B cell (primary cell): ENCODE results near the gene PREP.

Experiments used
- EZH2 ChIP-seq: IDR thresholded peaks from 2 replicates; pipeline ENCODE4 v1.6.1; 2012; ENCODE audit warnings: borderline replicate concordance, low read depth, mild to moderate bottlenecking, moderate library complexity, low read length; ENCODE audit not compliant: insufficient read depth, poor library complexity, severe bottlenecking
- TF ChIP-seq, protein P1 (sequence below): fragments of 200-600 bp; IDR thresholded peaks from one replicate; pipeline ENCODE4 v1.8.0; 2022; ENCODE audit warnings: antibody characterized with exemption, mild to moderate bottlenecking

DNA sequence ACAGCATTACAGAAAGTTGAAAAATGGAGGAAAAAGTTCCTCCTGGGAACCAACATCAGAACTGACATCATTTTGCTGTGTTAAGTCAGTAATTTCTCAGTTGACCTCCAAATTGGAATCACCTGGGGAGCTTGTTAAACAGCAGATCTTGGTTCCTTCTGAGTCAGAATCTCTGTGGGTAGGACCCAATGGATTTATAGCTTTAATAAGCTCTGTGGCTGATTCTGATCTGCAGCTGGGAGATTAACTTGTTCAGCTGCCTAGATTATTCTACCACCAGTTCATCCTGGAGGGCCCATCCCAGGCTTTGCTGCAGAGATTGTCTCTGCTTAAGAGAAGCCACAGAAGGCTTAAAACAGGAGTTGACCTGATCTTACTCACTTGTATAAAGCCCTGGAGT lies 132.4 kb downstream of the PREP start:
- TF ChIP-seq, protein P1, sequence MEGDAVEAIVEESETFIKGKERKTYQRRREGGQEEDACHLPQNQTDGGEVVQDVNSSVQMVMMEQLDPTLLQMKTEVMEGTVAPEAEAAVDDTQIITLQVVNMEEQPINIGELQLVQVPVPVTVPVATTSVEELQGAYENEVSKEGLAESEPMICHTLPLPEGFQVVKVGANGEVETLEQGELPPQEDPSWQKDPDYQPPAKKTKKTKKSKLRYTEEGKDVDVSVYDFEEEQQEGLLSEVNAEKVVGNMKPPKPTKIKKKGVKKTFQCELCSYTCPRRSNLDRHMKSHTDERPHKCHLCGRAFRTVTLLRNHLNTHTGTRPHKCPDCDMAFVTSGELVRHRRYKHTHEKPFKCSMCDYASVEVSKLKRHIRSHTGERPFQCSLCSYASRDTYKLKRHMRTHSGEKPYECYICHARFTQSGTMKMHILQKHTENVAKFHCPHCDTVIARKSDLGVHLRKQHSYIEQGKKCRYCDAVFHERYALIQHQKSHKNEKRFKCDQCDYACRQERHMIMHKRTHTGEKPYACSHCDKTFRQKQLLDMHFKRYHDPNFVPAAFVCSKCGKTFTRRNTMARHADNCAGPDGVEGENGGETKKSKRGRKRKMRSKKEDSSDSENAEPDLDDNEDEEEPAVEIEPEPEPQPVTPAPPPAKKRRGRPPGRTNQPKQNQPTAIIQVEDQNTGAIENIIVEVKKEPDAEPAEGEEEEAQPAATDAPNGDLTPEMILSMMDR: no peak
- no peak for TF ChIP-seq EZH2
